Mucosa of stomach (tissue), 1 donor: ENCODE data around the gene HLA-E.
"Not testable (repeated sequence)": the region's sequence is repeated elsewhere in the genome, so short reads cannot be mapped to it uniquely, and the experiment has no call there.

Experiments
- H3K27me3 ChIP-seq: one replicate; pipeline ENCODE4 v1.7.0; 2013; ENCODE audit warnings: mild to moderate bottlenecking, low read length; ENCODE audit not compliant: control insufficient read depth, insufficient read depth
- H3K36me3 ChIP-seq: one replicate; pipeline ENCODE4 v1.7.0; 2013; ENCODE audit warnings: low read length; ENCODE audit not compliant: control insufficient read depth, insufficient read depth
- H3K4me1 ChIP-seq: one replicate; pipeline ENCODE4 v1.7.0; 2013; ENCODE audit warnings: mild to moderate bottlenecking, low read length; ENCODE audit not compliant: control insufficient read depth, insufficient read depth
- H3K4me3 ChIP-seq: one replicate; pipeline ENCODE4 v1.7.0; 2013; ENCODE audit warnings: low read length
- H3K9ac ChIP-seq: one replicate; pipeline ENCODE4 v1.7.0; 2013; ENCODE audit warnings: mild to moderate bottlenecking, low read length, moderate library complexity
- H3K9me3 ChIP-seq: one replicate; pipeline ENCODE4 v1.7.0; 2013; ENCODE audit warnings: mild to moderate bottlenecking, low read length, moderate library complexity; ENCODE audit not compliant: control insufficient read depth
- donor health status: Pancreatic carcinoma.

The HLA-E gene

GRCh38 chr6:30461055-30461454 is 28.3 kb upstream of the HLA-E start:
- no peaks in the 10 kb centered on the region for H3K36me3 ChIP-seq
- no peak overlapping the region for H3K4me3 ChIP-seq

DNA sequence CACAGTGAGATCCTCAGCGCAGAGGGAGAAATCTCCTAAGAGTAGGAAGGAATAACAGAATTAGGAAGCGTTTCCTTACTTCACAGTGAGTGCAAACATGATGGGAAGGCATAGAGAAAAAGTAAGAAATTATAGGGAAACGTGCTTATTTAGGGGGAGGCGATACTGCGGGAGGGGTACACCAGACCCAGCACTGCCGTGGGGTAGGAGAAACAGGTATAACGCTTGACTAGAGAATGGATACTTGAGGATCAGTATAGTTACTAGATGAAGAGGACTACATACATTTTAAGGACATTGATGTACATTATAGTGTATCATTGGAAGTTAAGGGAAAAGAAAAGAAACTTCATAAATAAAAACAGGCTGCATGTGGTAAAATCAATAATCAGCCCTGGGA is 26.8 kb upstream of the HLA-E start:
- Histone ChIP-seq H3K9me3 (no peaks in the 10 kb centered on the region), H3K27me3 (peaks cover 93% of the 10 kb centered on the region), H3K36me3 (no peaks in the 10 kb centered on the region), H3K4me1 (peaks cover 19% of the 10 kb centered on the region), H3K9ac (no peak overlapping the region), H3K4me3 (no peak overlapping the region)

More at GRCh38 chr6:30461055-30461454, 28.3 kb upstream of the HLA-E start:
- peaks cover 94% of the 10 kb centered on the region for H3K27me3 ChIP-seq
- H3K4me1 ChIP-seq = peaks cover 17% of the 10 kb centered on the region
- H3K9ac ChIP-seq = no peak overlapping the region
- H3K9me3 ChIP-seq = no peaks in the 10 kb centered on the region

DNA sequence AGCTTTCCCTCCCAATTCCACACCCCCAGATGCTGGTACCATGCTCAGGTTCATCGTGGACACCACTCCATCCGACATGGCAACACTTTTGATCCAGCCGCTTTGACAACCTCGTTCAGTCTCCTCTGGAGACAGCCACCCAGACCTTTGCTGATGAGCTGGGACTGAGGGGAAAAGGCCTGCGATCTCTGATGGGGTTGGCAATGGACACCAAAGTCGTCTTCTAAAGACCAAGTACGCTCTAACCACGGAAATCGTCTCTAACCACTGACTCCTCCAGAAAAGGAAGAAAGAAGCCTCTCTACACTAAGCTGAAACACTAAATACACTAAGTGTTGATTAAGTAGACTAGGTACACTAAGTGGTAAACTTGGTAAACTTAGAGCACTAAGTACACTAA is 26.1 kb upstream of the HLA-E start:
- Histone ChIP-seq H3K4me3 (no peak overlapping the region), H3K27me3 (peaks cover 91% of the 10 kb centered on the region), H3K9ac (no peak overlapping the region), H3K36me3 (no peaks in the 10 kb centered on the region), H3K9me3 (no peaks in the 10 kb centered on the region), H3K4me1 (peaks cover 19% of the 10 kb centered on the region)

DNA sequence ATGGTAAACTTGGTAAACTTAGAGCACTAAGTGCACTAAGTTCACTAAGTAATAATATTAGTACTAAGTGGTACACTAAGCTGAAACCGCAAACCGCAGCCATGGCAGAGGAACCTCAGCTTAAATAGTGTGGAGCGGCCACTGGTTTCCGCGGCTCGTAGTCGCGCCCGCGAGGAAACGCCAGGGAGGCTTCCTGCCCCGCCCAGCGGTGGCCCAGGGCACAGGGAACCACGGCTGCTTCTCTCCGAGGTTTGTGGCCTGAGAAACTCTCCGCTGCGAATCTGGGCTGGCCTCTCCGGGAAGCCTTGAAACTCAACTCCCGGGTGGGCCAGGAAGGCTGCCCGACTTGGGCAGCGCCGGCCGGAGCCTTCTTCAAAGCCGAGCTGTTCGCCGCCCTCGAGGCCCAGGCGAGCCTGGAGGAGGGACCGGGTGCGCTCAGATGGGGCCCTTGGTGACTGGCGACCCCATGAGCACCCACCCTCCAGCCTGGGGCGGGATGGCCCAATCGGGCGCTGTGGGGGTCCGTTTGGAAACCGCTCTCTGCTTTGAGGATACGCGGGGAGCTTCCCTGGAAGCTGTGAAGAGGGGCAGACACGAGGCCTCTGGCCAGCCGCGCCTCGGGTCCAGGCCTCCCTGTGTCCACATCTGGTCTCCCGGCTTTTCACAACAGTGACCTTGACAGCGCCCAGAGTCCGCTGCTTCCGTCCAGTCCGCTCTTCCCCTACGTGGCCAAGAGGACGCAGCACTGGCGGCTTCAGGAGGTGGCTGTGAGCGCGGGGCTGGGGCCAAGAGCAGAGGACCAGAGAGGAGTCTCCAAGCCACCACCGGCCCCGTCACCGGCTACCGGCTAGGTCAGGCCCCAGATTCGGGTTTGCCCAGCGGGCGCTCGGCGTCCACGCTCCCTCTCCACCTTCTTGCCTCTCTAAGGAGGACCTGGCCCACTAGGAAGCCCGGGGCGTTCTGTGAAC is 25.4 kb upstream of the HLA-E start:
- Histone ChIP-seq H3K4me1 (peaks cover 19% of the 10 kb centered on the region), H3K36me3 (no peaks in the 10 kb centered on the region), H3K4me3 (no peak overlapping the region), H3K27me3 (peaks cover 87% of the 10 kb centered on the region), H3K9ac (no peak overlapping the region), H3K9me3 (no peaks in the 10 kb centered on the region)

GRCh38 chr6:30465595-30466306 is 23.6 kb upstream of the HLA-E start:
- Histone ChIP-seq H3K9ac (no peak overlapping the region), H3K4me1 (peaks cover 19% of the 10 kb centered on the region), H3K36me3 (no peaks in the 10 kb centered on the region), H3K9me3 (no peaks in the 10 kb centered on the region), H3K27me3 (peaks cover 87% of the 10 kb centered on the region), H3K4me3 (no peak overlapping the region)

DNA sequence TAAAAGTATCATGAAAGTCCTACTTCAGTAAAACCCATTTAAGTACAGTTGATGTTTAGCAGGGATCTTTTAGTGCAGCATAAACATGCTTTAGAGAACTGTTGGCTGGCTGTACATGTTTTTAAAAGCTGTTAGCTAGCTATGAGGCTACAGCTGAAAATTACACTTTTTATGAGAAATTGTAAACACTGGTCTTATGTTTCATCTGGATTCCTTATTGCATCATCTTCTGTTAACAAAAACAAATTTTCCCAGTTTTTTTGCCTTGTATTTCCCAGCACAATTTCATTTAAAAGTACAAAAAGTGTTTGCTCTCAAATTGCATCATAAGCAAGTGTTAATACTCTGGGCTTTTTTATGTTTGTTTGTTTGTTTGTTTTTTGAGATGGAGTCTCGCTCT is 18.3 kb upstream of the HLA-E start:
- peaks cover 42% of the 10 kb centered on the region for H3K27me3 ChIP-seq
- no peak overlapping the region for H3K9ac ChIP-seq
- H3K9me3 ChIP-seq = no peaks in the 10 kb centered on the region
- H3K4me1 ChIP-seq = peaks cover 3% of the 10 kb centered on the region
- no peak overlapping the region for H3K4me3 ChIP-seq
- H3K36me3 ChIP-seq = no peaks in the 10 kb centered on the region

DNA sequence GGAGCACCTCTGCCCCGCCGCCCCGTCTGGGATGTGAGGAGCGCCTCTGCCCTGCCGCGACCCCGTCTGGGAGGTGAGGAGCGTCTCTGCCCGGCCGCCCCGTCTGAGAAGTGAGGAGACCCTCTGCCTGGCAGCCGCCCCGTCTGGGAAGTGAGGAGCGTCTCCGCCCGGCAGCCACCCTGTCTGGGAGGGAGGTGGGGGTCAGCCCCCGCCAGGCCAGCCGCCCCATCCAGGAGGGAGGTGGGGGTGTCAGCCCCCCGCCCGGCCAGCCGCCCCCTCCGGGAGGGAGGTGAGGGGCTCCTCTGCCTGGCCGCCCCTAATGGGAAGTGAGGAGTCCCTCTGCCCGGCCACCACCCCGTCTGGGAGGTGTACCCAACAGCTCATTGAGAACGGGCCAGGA is 14.2 kb upstream of the HLA-E start:
- H3K36me3 ChIP-seq, H3K9ac ChIP-seq, H3K9me3 ChIP-seq, H3K4me3 ChIP-seq, H3K4me1 ChIP-seq: not testable (repeated sequence)
- H3K27me3 ChIP-seq = peaks cover 25% of the 10 kb centered on the region

DNA sequence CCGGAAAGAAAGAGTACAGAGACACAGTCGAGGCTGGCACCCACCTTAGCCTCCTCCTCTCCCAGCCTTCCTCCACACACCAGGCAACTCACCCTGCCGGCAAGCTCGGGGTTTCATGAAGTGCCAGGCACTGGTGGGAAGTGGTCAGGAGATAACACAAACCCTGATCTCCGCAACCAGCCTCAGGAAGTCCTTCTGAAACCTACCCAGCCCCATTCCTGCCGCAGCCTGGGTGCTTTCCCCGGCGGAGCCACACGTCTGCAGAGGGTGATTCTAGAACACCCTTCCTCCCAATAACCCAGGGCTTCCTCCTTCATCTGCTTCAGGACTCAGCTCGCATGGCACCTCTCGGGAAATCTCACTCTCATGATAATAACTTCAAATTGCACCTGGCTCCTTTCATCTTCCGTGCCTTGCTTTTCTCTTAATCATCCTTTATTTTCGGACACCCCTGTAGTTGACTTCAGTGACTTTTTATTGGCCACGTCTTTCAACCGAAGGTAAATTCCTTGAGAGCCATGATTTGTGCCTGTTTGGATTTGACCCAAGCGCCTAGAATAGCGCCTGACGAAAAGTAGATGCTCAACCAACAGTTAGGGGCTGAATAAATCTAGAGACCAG is 8.7 kb upstream of the HLA-E start:
- Histone ChIP-seq H3K4me3 (no peak overlapping the region), H3K36me3 (no peaks in the 10 kb centered on the region), H3K9me3 (no peaks in the 10 kb centered on the region), H3K9ac (no peak overlapping the region), H3K4me1 (peaks cover 6% of the 10 kb centered on the region), H3K27me3 (peaks cover 37% of the 10 kb centered on the region)

GRCh38 chr6:30481211-30481964 is 7.9 kb upstream of the HLA-E start:
- H3K9ac ChIP-seq = no peak overlapping the region
- no peaks in the 10 kb centered on the region for H3K36me3 ChIP-seq
- H3K4me1 ChIP-seq = peaks cover 6% of the 10 kb centered on the region
- H3K4me3 ChIP-seq = no peak overlapping the region
- H3K9me3 ChIP-seq = no peaks in the 10 kb centered on the region
- peaks cover 37% of the 10 kb centered on the region for H3K27me3 ChIP-seq

GRCh38 chr6:30481965-30482644 is 7.2 kb upstream of the HLA-E start:
- peaks cover 37% of the 10 kb centered on the region for H3K27me3 ChIP-seq

GRCh38 chr6:30483677-30484279 is 5.5 kb upstream of the HLA-E start:
- Histone ChIP-seq H3K4me3 (no peak overlapping the region), H3K36me3 (no peaks in the 10 kb centered on the region), H3K4me1 (peaks cover 6% of the 10 kb centered on the region), H3K9ac (no peak overlapping the region), H3K27me3 (peaks cover 35% of the 10 kb centered on the region), H3K9me3 (no peaks in the 10 kb centered on the region)

More at GRCh38 chr6:30481965-30482644, 7.2 kb upstream of the HLA-E start:
- H3K9ac ChIP-seq, H3K4me1 ChIP-seq, H3K9me3 ChIP-seq, H3K36me3 ChIP-seq, H3K4me3 ChIP-seq: not testable (repeated sequence)
